HL-60 (cell line): ENCODE data around the gene FMO1.

Experiments
- DNase-seq, 2 experiments: peaks; one replicate each; pipeline ENCODE4 v3.0.0-alpha.2; 2010 to 2020; ENCODE audit warnings: low read depth in 1 of 2, low spot score in 1 of 2
- H3K27ac ChIP-seq: fragments of 250-450 bp; sonication (Bioruptor Pico); replicated peaks from 2 replicates; pipeline ENCODE4 v1.5.1; 2020; ENCODE audit warnings: mild to moderate bottlenecking, moderate library complexity
- H3K27me3 ChIP-seq: fragments of 250-450 bp; sonication (Bioruptor Pico); 2 replicates; pipeline ENCODE4 v1.5.1; 2021; ENCODE audit warnings: mild to moderate bottlenecking, moderate library complexity; ENCODE audit not compliant: insufficient read depth, poor library complexity, severe bottlenecking
- H3K4me3 ChIP-seq: replicated peaks from 2 replicates; pipeline ENCODE4 v1.5.1; 2011; ENCODE audit warnings: mild to moderate bottlenecking, control low read depth, low read length; ENCODE audit not compliant: insufficient read depth
- CTCF ChIP-seq: IDR thresholded peaks from one replicate; pipeline ENCODE4 v1.5.1; 2011; ENCODE audit warnings: low read length, control low read depth, inconsistent platforms; ENCODE audit not compliant: insufficient read depth
- GABPA ChIP-seq: IDR thresholded peaks from 2 replicates; pipeline ENCODE4 v1.6.1; 2012; ENCODE audit warnings: low read depth
- POLR2AphosphoS5 ChIP-seq: IDR thresholded peaks from 2 replicates; pipeline ENCODE4 v1.6.1; 2012; ENCODE audit warnings: low read depth
- REST ChIP-seq: IDR thresholded peaks from 2 replicates; pipeline ENCODE4 v1.6.1; 2012; ENCODE audit warnings: low read depth; ENCODE audit not compliant: insufficient replicate concordance
- SPI1 ChIP-seq: IDR thresholded peaks from 2 replicates; pipeline ENCODE4 v1.6.1; 2012; ENCODE audit warnings: low read depth, mild to moderate bottlenecking, borderline replicate concordance

FMO1 gene

GRCh38 chr1:171334024-171334640 lies 85.8 kb downstream of the FMO1 start:
- H3K4me3 ChIP-seq = no peak overlapping the region
- H3K27me3 ChIP-seq = no peaks in the 10 kb centered on the region
- DNase-seq = no peak
- no peak overlapping the region for H3K27ac ChIP-seq
- no peak for TF ChIP-seq CTCF
- no peak for TF ChIP-seq GABPA
- TF ChIP-seq POLR2AphosphoS5 = no peak
- no peak for TF ChIP-seq REST
- no peak for TF ChIP-seq SPI1
